ENCODE data around the gene MTG1. TPM values are rescaled to one million over a fixed set of nuclear protein-coding genes. Genes with fewer than 3 reads are reported as not detected.
"Not testable (repeated sequence)": the region's sequence is repeated elsewhere in the genome, so short reads cannot be mapped to it uniquely, and the experiment has no call there.

MTG1 gene
- total and polyA plus RNA-seq, 2 donors (not counting 1 experiment from before 2014, with no cell fraction given), result 90.0 to 117 TPM

DNA sequence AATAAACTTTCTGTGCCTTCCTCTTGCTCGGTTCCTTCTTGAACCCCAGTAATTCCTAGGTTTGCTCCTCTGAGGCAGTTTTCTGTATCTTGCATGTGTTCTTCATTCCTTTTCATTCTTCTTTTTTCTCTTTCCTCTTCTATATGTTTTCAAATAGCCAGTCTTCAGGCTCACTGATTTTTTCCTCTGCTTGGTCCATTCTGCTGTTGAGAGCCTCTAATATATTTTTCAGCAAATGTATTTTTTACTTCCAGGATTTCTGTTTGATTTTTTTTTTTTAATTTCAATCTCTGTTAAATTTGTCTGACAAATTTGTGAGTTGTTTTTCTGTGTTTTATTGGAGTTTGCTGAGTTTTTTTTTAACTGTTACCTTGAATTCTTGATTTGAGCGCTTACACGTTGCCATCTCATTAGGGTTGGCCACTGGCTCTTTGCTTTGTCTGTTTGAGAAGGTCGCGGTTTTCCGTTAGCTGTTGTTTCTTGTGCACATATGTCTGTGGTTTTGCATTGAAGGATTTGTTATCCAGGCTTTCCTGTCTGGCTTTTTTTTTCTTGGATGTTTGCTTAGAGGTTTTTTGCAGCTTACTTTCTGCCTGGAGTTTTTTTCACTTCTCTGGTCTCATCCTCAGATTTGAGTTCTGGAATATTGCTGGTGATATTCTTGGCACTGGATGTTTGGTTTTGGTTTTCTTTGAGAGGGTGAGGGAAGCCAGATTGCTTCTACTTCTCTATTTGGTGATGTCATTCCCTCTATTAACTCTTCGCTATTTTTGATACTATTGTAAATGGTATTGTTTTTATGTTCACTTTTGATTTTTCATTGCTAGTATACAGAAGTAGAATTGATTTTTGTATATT lies 17.8 kb downstream of the MTG1 start:
- Mint-ChIP-seq H3K9me3 (ENCODE audit: insufficient read depth) (peaks cover 6% of the 10 kb centered on the region), H3K27ac (no peak overlapping the region), H3K4me3 (no peak overlapping the region), H3K4me1 (peaks cover 20% of the 10 kb centered on the region), H3K27me3 (no peaks in the 10 kb centered on the region)
- TF ChIP-seq CTCF (IDR thresholded peaks at IDR 0.05), result no peak
- no peak for TF ChIP-seq EZH2 (IDR thresholded peaks at IDR 0.05; ENCODE audit: borderline replicate concordance, insufficient read depth, low read depth, low read length, poor library complexity, severe bottlenecking)
- no peaks in the 10 kb centered on the region for H3K27me3 ChIP-seq (replicated peaks in 1 of 4; ENCODE audit: control extremely low read depth in 1 of 4, control insufficient read depth in 3 of 4, insufficient read depth in 4 of 4, low read length in 3 of 4)
- ChIA-PET CTCF (no interaction called here), POLR2A (no interaction called here)
- no peak overlapping the region for H3K4me3 ChIP-seq (ENCODE audit: control extremely low read depth in 1 of 5, extremely low read depth in 1 of 5, insufficient read depth in 1 of 5, low read depth in 2 of 5, low read length in 4 of 5)
- no peak overlapping the region for H3K27ac ChIP-seq (ENCODE audit: low read length in 2 of 2)
- H4K20me1 ChIP-seq (ENCODE audit: control insufficient read depth, insufficient read depth, low read length, poor library complexity, severe bottlenecking), result peaks cover 41% of the 10 kb centered on the region
- H3K9me3 ChIP-seq (ENCODE audit: control extremely low read depth in 1 of 3, control insufficient read depth in 2 of 3, insufficient read depth in 1 of 3, low read length in 2 of 3), result peaks cover 12 to 23% (median 21%) of the 10 kb centered on the region in 3 donors
- peaks cover 23 to 60% of the 10 kb centered on the region in 2 experiments for H3K36me3 ChIP-seq (replicated peaks in 1 of 2; ENCODE audit: control extremely low read depth in 1 of 2, control insufficient read depth in 1 of 2, extremely low read depth in 1 of 2, insufficient read depth in 2 of 2, low read length in 1 of 2)
- intact Hi-C loops (cut with micrococcal nuclease), result no loop called here
- WGBS (ENCODE audit: insufficient coverage), result 98% methylated on average over 5 of the region's 7 CpGs
- no peaks in the 10 kb centered on the region for H3K4me1 ChIP-seq (ENCODE audit: control insufficient read depth in 2 of 2, insufficient read depth in 2 of 2, low read length in 2 of 2)
- H3K9ac ChIP-seq (ENCODE audit: low read length), result no peak overlapping the region
- H3K79me2 ChIP-seq (ENCODE audit: control insufficient read depth, insufficient read depth, low read length), result peaks cover 74% of the 10 kb centered on the region
- no peak overlapping the region for H2AFZ ChIP-seq (ENCODE audit: insufficient read depth, low read depth, low read length, poor library complexity, severe bottlenecking)
- no peak overlapping the region for H3K4me2 ChIP-seq (replicated peaks; ENCODE audit: low read depth, low read length, poor library complexity, severe bottlenecking)
- ATAC-seq (ENCODE audit: low read depth) (no peak), DNase-seq (no peak)

DNA sequence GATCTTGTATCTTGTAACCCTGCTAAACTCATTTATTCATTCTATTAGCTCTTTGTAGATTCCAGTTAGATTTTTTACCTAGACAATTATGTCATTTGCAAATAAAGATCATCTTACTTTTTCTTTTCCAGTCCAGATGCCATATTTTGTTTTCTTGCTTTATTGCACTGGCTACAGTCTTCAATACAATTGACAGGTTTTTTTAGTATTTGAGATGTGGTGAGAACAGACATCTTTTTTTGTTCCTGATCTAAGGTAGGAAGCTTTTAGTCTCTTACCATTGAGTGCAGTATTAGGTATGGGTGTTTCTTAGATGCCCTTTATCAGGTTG lies 18.4 kb downstream of the MTG1 start:
- H3K27me3 ChIP-seq (replicated peaks in 1 of 4; ENCODE audit: control extremely low read depth in 1 of 4, control insufficient read depth in 3 of 4, insufficient read depth in 4 of 4, low read length in 3 of 4), result no peaks in the 10 kb centered on the region
- TF ChIP-seq EZH2 (IDR thresholded peaks at IDR 0.05; ENCODE audit: borderline replicate concordance, insufficient read depth, low read depth, low read length, poor library complexity, severe bottlenecking), result no peak
- peaks cover 21 to 60% of the 10 kb centered on the region in 2 experiments for H3K36me3 ChIP-seq (replicated peaks in 1 of 2; ENCODE audit: control extremely low read depth in 1 of 2, control insufficient read depth in 1 of 2, extremely low read depth in 1 of 2, insufficient read depth in 2 of 2, low read length in 1 of 2)
- H3K9me3 ChIP-seq (ENCODE audit: control extremely low read depth in 1 of 3, control insufficient read depth in 2 of 3, insufficient read depth in 1 of 3, low read length in 2 of 3), result peaks cover 12 to 23% (median 21%) of the 10 kb centered on the region in 3 donors
- H3K4me2 ChIP-seq (replicated peaks; ENCODE audit: low read depth, low read length, poor library complexity, severe bottlenecking), result no peak overlapping the region
- no peaks in the 10 kb centered on the region for H3K4me1 ChIP-seq (ENCODE audit: control insufficient read depth in 2 of 2, insufficient read depth in 2 of 2, low read length in 2 of 2)
- POLR2A ChIA-PET, result no interaction called here
- DNase-seq, result no peak
- no peak overlapping the region for H2AFZ ChIP-seq (ENCODE audit: insufficient read depth, low read depth, low read length, poor library complexity, severe bottlenecking)
- Mint-ChIP-seq H3K27ac (no peak overlapping the region), H3K4me3 (no peak overlapping the region), H3K4me1 (peaks cover 14% of the 10 kb centered on the region), H3K27me3 (no peaks in the 10 kb centered on the region), H3K9me3 (ENCODE audit: insufficient read depth) (peaks cover 6% of the 10 kb centered on the region)
- CTCF ChIA-PET, result interaction anchor here (1.3 kb wide), 1 partner anchor 25 kb away, joined by 3 read pairs; no protein-coding TSS in a partner anchor
- ATAC-seq (ENCODE audit: low read depth), result no peak
- H3K4me3 ChIP-seq (ENCODE audit: control extremely low read depth in 1 of 5, extremely low read depth in 1 of 5, insufficient read depth in 1 of 5, low read depth in 2 of 5, low read length in 4 of 5), result no peak overlapping the region
- H3K27ac ChIP-seq (ENCODE audit: low read length in 2 of 2), result no peak overlapping the region
- peaks cover 41% of the 10 kb centered on the region for H4K20me1 ChIP-seq (ENCODE audit: control insufficient read depth, insufficient read depth, low read length, poor library complexity, severe bottlenecking)
- intact Hi-C loops (cut with micrococcal nuclease), result no loop called here
- peaks cover 74% of the 10 kb centered on the region for H3K79me2 ChIP-seq (ENCODE audit: control insufficient read depth, insufficient read depth, low read length)
- no peak overlapping the region for H3K9ac ChIP-seq (ENCODE audit: low read length)

GRCh38 chr10:133414401-133414800 lies 20.4 kb downstream of the MTG1 start:
- H3K4me3 Mint-ChIP-seq; H3K9ac ChIP-seq (ENCODE audit: low read length); H3K27me3 Mint-ChIP-seq; H3K4me2 ChIP-seq (replicated peaks; ENCODE audit: low read depth, low read length, poor library complexity, severe bottlenecking); H3K27me3 ChIP-seq (replicated peaks in 1 of 4; ENCODE audit: control extremely low read depth in 1 of 4, control insufficient read depth in 3 of 4, insufficient read depth in 4 of 4, low read length in 3 of 4); H2AFZ ChIP-seq (ENCODE audit: insufficient read depth, low read depth, low read length, poor library complexity, severe bottlenecking); H3K4me3 ChIP-seq (ENCODE audit: control extremely low read depth in 1 of 5, extremely low read depth in 1 of 5, insufficient read depth in 1 of 5, low read depth in 2 of 5, low read length in 4 of 5); ATAC-seq (ENCODE audit: low read depth); POLR2A ChIA-PET; DNase-seq; CTCF ChIA-PET; H3K4me1 ChIP-seq (ENCODE audit: control insufficient read depth in 2 of 2, insufficient read depth in 2 of 2, low read length in 2 of 2); H3K9me3 Mint-ChIP-seq (ENCODE audit: insufficient read depth); H3K4me1 Mint-ChIP-seq; H3K27ac ChIP-seq (ENCODE audit: low read length in 2 of 2); H3K27ac Mint-ChIP-seq; intact Hi-C loops (cut with micrococcal nuclease): not testable (repeated sequence)
- Histone ChIP-seq H3K36me3 (replicated peaks in 1 of 2; ENCODE audit: control extremely low read depth in 1 of 2, control insufficient read depth in 1 of 2, extremely low read depth in 1 of 2, insufficient read depth in 2 of 2, low read length in 1 of 2) (peaks cover 14 to 49% of the 10 kb centered on the region in 2 experiments), H3K9me3 (ENCODE audit: control extremely low read depth in 1 of 3, control insufficient read depth in 2 of 3, insufficient read depth in 1 of 3, low read length in 2 of 3) (peaks cover 10 to 23% (median 21%) of the 10 kb centered on the region in 3 donors), H4K20me1 (ENCODE audit: control insufficient read depth, insufficient read depth, low read length, poor library complexity, severe bottlenecking) (peaks cover 32% of the 10 kb centered on the region), H3K79me2 (ENCODE audit: control insufficient read depth, insufficient read depth, low read length) (peaks cover 64% of the 10 kb centered on the region)
- 97% methylated on average over 9 of the region's 23 CpGs for WGBS (ENCODE audit: insufficient coverage)

Data from B cell (primary cell).